Endothelial cell (in vitro differentiated cells): ENCODE data around the gene GHR. TPM values are rescaled to one million over a fixed set of nuclear protein-coding genes. Genes with fewer than 3 reads are reported as not detected.

Experiments
- DNase-seq: peaks from one replicate; pipeline ENCODE4 v3.0.0; 2021; ENCODE audit warnings: low spot score
- H3K27ac Mint-ChIP-seq: one replicate; pipeline ENCODE4 v1.8.0; 2021; ENCODE audit warnings: mixed read lengths, inconsistent platforms; ENCODE audit not compliant: unreplicated experiment
- H3K27me3 Mint-ChIP-seq: one replicate; pipeline ENCODE4 v1.8.0; 2021; ENCODE audit warnings: mild to moderate bottlenecking, moderate library complexity, mixed read lengths, inconsistent platforms; ENCODE audit not compliant: unreplicated experiment
- H3K36me3 Mint-ChIP-seq: one replicate; pipeline ENCODE4 v1.8.0; 2021; ENCODE audit warnings: mild to moderate bottlenecking, low read depth, mixed read lengths, inconsistent platforms; ENCODE audit not compliant: unreplicated experiment
- H3K4me1 Mint-ChIP-seq: one replicate; pipeline ENCODE4 v1.8.0; 2021; ENCODE audit warnings: mild to moderate bottlenecking, mixed read lengths, inconsistent platforms; ENCODE audit not compliant: unreplicated experiment
- H3K4me3 Mint-ChIP-seq: one replicate; pipeline ENCODE4 v1.8.0; 2021; ENCODE audit warnings: mild to moderate bottlenecking, mixed read lengths, inconsistent platforms; ENCODE audit not compliant: unreplicated experiment
- H3K9me3 Mint-ChIP-seq: one replicate; pipeline ENCODE4 v1.8.0; 2021; ENCODE audit warnings: mixed read lengths, inconsistent platforms; ENCODE audit not compliant: unreplicated experiment
- CTCF ChIP-seq: fragments of 200-600 bp; sonication (generic); IDR thresholded peaks from one replicate; pipeline ENCODE4 v1.5.0; 2021; ENCODE audit warnings: antibody characterized with exemption; ENCODE audit not compliant: unreplicated experiment
- total RNA-seq: library from RNA; stranded (reverse); fragmentation: NEBNext Ultra II Directional; extraction: Animal tissue kit (Norgen Biotek cat#: 25700); gene quantifications from one replicate; pipeline ENCODE4 v1.2.1, GENCODE V29; 2021; ENCODE audit not compliant: unreplicated experiment

Gene GHR
- total RNA-seq, 1 donor from 2014 or later = 0.67 TPM

- DNase-seq = no peak
- no peak overlapping the region for H3K27ac Mint-ChIP-seq
- H3K4me1 Mint-ChIP-seq = no peaks in the 10 kb centered on the region
- H3K36me3 Mint-ChIP-seq = no peaks in the 10 kb centered on the region
- no peaks in the 10 kb centered on the region for H3K9me3 Mint-ChIP-seq
- H3K27me3 Mint-ChIP-seq = no peaks in the 10 kb centered on the region
- no peak overlapping the region for H3K4me3 Mint-ChIP-seq
- TF ChIP-seq CTCF = no peak
Measured at GRCh38 chr5:42641336-42642005, 218.2 kb downstream of the GHR start.

GRCh38 chr5:42642006-42642405 is 218.8 kb downstream of the GHR start:
- no peaks in the 10 kb centered on the region for H3K9me3 Mint-ChIP-seq
- no peaks in the 10 kb centered on the region for H3K4me1 Mint-ChIP-seq
- H3K4me3 Mint-ChIP-seq = no peak overlapping the region
- no peak for TF ChIP-seq CTCF
- H3K27me3 Mint-ChIP-seq = no peaks in the 10 kb centered on the region
- no peaks in the 10 kb centered on the region for H3K36me3 Mint-ChIP-seq
- DNase-seq = no peak
- H3K27ac Mint-ChIP-seq = no peak overlapping the region

- Mint-ChIP-seq H3K27ac (no peak overlapping the region), H3K27me3 (no peaks in the 10 kb centered on the region), H3K4me1 (no peaks in the 10 kb centered on the region), H3K36me3 (no peaks in the 10 kb centered on the region), H3K9me3 (no peaks in the 10 kb centered on the region), H3K4me3 (no peak overlapping the region)
- DNase-seq = no peak
- no peak for TF ChIP-seq CTCF
Measured at GRCh38 chr5:42643360-42643759, 220.1 kb downstream of the GHR start.

GRCh38 chr5:42645138-42645537 is 221.9 kb downstream of the GHR start:
- H3K4me3 Mint-ChIP-seq = no peak overlapping the region
- no peak overlapping the region for H3K27ac Mint-ChIP-seq
- DNase-seq = no peak
- H3K4me1 Mint-ChIP-seq = no peaks in the 10 kb centered on the region
- no peaks in the 10 kb centered on the region for H3K9me3 Mint-ChIP-seq
- H3K36me3 Mint-ChIP-seq = no peaks in the 10 kb centered on the region
- H3K27me3 Mint-ChIP-seq = no peaks in the 10 kb centered on the region
- TF ChIP-seq CTCF = no peak

GRCh38 chr5:42648036-42648435 is 224.8 kb downstream of the GHR start:
- H3K27ac Mint-ChIP-seq = no peak overlapping the region
- H3K4me1 Mint-ChIP-seq = no peaks in the 10 kb centered on the region
- H3K36me3 Mint-ChIP-seq = no peaks in the 10 kb centered on the region
- no peak overlapping the region for H3K4me3 Mint-ChIP-seq
- H3K9me3 Mint-ChIP-seq = no peaks in the 10 kb centered on the region
- no peak for TF ChIP-seq CTCF
- H3K27me3 Mint-ChIP-seq = no peaks in the 10 kb centered on the region
- no peak for DNase-seq
